ENCODE data around the gene ACTN1. TPM values are rescaled to one million over a fixed set of nuclear protein-coding genes. Genes with fewer than 3 reads are reported as not detected.

ACTN1 gene
- total RNA-seq, 1 experiment from 2014 or later, result 148 TPM

DNA sequence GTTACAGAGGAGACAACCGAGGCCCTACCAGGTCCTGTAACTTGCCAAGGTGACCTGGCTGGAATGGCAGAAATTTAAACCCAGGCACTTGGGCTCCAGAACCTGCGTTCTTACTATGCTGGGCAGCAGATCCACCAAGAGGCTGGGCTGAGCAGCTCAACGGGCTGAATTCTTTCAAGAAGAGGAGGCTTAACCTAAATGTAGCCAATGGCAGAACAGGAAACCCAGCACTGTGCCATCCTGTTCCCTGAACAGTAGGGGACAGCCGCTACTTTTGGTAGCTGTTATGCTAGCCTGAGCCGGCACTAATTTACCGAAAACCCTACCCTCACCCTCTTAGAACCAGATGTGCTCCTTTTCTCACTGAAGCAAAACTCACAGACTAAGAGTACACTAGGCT lies 86.1 kb downstream of the ACTN1 start:
- POLR2A ChIA-PET (ENCODE audit: low non-redundant PET), result no interaction called here
- TF ChIP-seq, protein P1, sequence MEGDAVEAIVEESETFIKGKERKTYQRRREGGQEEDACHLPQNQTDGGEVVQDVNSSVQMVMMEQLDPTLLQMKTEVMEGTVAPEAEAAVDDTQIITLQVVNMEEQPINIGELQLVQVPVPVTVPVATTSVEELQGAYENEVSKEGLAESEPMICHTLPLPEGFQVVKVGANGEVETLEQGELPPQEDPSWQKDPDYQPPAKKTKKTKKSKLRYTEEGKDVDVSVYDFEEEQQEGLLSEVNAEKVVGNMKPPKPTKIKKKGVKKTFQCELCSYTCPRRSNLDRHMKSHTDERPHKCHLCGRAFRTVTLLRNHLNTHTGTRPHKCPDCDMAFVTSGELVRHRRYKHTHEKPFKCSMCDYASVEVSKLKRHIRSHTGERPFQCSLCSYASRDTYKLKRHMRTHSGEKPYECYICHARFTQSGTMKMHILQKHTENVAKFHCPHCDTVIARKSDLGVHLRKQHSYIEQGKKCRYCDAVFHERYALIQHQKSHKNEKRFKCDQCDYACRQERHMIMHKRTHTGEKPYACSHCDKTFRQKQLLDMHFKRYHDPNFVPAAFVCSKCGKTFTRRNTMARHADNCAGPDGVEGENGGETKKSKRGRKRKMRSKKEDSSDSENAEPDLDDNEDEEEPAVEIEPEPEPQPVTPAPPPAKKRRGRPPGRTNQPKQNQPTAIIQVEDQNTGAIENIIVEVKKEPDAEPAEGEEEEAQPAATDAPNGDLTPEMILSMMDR (conservative IDR thresholded peaks at IDR 0.05; ENCODE audit: low read depth, low read length), result no peak
- no peak for TF ChIP-seq EZH2 (IDR thresholded peaks at IDR 0.05; ENCODE audit: borderline replicate concordance, low read depth, low read length, poor library complexity, severe bottlenecking)
- Histone ChIP-seq H3K27me3 (replicated peaks; ENCODE audit: insufficient read depth, low read depth, low read length, poor library complexity) (no peaks in the 10 kb centered on the region), H3K4me1 (ENCODE audit: insufficient read depth, low read length, poor library complexity, severe bottlenecking) (no peaks in the 10 kb centered on the region), H3K9me3 (ENCODE audit: low read depth, low read length, poor library complexity, severe bottlenecking) (no peaks in the 10 kb centered on the region), H3K27ac (ENCODE audit: low read depth, low read length, poor library complexity, severe bottlenecking) (no peak overlapping the region), H3K4me3 (ENCODE audit: low read depth, low read length, poor library complexity, severe bottlenecking) (no peak overlapping the region), H3K36me3 (ENCODE audit: insufficient read depth, low read length, poor library complexity, severe bottlenecking) (peaks cover 53% of the 10 kb centered on the region)
- DNase-seq (ENCODE audit: low spot score), result no peak
- no TSS peak for BruUV-seq (replicated peaks)
- intact Hi-C loops (cut with micrococcal nuclease; ENCODE audit: unreplicated experiment), result no loop called here
- CTCF ChIA-PET, result no interaction called here

DNA sequence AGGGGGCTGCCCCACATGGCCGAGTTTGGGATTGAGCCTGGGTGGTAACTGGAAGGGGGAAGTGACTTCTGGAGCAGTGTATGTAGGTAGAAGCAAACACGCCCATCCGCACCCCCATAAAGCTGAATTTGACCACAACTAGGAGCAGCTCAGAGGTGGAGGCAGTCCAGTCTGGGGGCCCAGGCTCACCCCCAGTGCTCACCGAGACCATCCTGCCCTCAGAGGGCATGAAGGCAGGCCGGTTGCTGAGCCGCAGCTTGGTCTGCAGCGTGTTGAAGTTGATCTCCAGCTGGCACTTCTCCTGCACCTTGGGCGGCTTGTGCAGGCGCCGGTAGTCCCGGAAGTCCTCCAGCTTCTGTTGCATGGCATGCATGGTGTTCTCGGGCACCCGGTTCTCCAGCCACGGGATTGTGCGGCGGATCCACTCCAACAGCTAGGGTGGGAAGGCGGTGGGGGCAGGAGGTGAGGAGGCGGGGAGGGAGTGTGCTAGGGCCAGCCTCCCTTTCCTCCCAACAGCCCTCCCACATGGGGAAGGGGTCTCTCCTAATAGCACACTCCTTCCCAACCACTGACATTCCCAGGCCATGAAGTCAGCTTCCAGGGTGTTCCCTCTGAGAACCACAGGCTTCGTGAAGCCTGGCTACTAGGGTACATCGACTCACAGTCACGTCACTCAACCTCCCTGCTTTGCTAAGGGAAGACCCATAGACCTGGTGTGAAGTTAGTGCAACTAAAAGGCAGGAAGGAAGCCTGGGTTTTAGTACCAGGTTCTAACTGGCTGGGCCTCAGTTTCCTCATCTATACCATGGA lies 87.0 kb downstream of the ACTN1 start:
- no peak overlapping the region for H3K27ac ChIP-seq (ENCODE audit: low read depth, low read length, poor library complexity, severe bottlenecking)
- ChIA-PET CTCF (no interaction called here), POLR2A (ENCODE audit: low non-redundant PET) (no interaction called here)
- H3K9me3 ChIP-seq (ENCODE audit: low read depth, low read length, poor library complexity, severe bottlenecking), result no peaks in the 10 kb centered on the region
- TF ChIP-seq, protein P1 (conservative IDR thresholded peaks at IDR 0.05; ENCODE audit: low read depth, low read length), result no peak
- H3K27me3 ChIP-seq (replicated peaks; ENCODE audit: insufficient read depth, low read depth, low read length, poor library complexity), result no peaks in the 10 kb centered on the region
- no peak for DNase-seq (ENCODE audit: low spot score)
- H3K4me3 ChIP-seq (ENCODE audit: low read depth, low read length, poor library complexity, severe bottlenecking), result no peak overlapping the region
- BruUV-seq (replicated peaks), result no TSS peak
- intact Hi-C loops (cut with micrococcal nuclease; ENCODE audit: unreplicated experiment), result no loop called here
- H3K4me1 ChIP-seq (ENCODE audit: insufficient read depth, low read length, poor library complexity, severe bottlenecking), result no peaks in the 10 kb centered on the region
- H3K36me3 ChIP-seq (ENCODE audit: insufficient read depth, low read length, poor library complexity, severe bottlenecking), result peaks cover 49% of the 10 kb centered on the region

DNA sequence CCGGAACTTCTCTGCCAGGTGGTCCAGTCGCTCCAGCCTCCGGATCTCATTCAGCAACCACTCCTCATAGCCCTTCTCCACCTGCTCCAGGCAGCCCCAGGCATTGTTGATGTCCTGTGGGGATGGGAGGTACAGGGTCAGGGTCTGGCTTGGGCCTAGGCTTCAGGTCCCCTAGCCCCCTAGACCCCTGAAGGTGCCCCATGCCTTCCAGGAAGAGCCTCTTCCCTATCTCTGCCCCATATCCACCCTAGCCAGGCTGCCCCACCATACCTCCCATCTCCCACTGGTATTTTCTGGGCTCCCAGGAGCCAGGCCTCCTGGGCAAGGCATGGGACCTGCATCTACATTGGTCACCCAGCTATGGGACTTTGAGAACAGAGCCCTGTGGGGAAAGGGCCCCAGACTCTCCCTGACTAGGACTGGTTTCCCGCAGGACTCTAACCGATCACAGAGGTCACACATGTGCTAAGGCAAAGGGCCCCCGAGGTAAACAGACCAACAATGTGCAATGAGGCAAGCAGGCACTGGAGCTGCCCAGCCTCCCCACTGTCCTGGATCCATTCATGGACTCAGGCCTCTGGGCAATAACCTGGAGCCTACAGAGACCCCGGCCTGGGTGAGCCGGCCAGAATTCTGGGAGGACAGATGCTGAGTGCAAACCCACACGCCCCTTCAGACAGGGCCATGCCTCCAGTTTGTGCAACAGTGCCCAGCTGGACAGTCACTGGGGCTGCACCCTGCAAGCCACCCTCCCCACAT lies 88.8 kb downstream of the ACTN1 start:
- no peaks in the 10 kb centered on the region for H3K4me1 ChIP-seq (ENCODE audit: insufficient read depth, low read length, poor library complexity, severe bottlenecking)
- TF ChIP-seq EZH2 (IDR thresholded peaks at IDR 0.05; ENCODE audit: borderline replicate concordance, low read depth, low read length, poor library complexity, severe bottlenecking), result no peak
- TF ChIP-seq, protein P1 (conservative IDR thresholded peaks at IDR 0.05; ENCODE audit: low read depth, low read length), result no peak
- H3K27me3 ChIP-seq (replicated peaks; ENCODE audit: insufficient read depth, low read depth, low read length, poor library complexity), result no peaks in the 10 kb centered on the region
- no TSS peak for BruUV-seq (replicated peaks)
- intact Hi-C loops (cut with micrococcal nuclease; ENCODE audit: unreplicated experiment), result no loop called here
- H3K27ac ChIP-seq (ENCODE audit: low read depth, low read length, poor library complexity, severe bottlenecking), result no peak overlapping the region
- CTCF ChIA-PET, result no interaction called here
- no peak for DNase-seq (ENCODE audit: low spot score)
- POLR2A ChIA-PET (ENCODE audit: low non-redundant PET), result no interaction called here
- H3K4me3 ChIP-seq (ENCODE audit: low read depth, low read length, poor library complexity, severe bottlenecking), result no peak overlapping the region
- peaks cover 44% of the 10 kb centered on the region for H3K36me3 ChIP-seq (ENCODE audit: insufficient read depth, low read length, poor library complexity, severe bottlenecking)
- H3K9me3 ChIP-seq (ENCODE audit: low read depth, low read length, poor library complexity, severe bottlenecking), result no peaks in the 10 kb centered on the region
